Osteocyte (in vitro differentiated cells): Measurements from ENCODE around the gene SPDYE2. TPM values are rescaled to one million over a fixed set of nuclear protein-coding genes. Genes with fewer than 3 reads are reported as not detected.
"Not testable (repeated sequence)": the region's sequence is repeated elsewhere in the genome, so short reads cannot be mapped to it uniquely, and the experiment has no call there.

Experiments
- DNase-seq: peaks from one replicate; pipeline ENCODE4 v3.0.0; 2021; ENCODE audit warnings: mixed read lengths; ENCODE audit not compliant: unreplicated experiment; ENCODE audit errors: extremely low spot score
- H3K27ac Mint-ChIP-seq: one replicate; pipeline ENCODE4 v1.8.0; 2021; ENCODE audit warnings: mild to moderate bottlenecking, mixed read lengths; ENCODE audit not compliant: unreplicated experiment
- H3K27me3 Mint-ChIP-seq: one replicate; pipeline ENCODE4 v1.8.0; 2021; ENCODE audit warnings: mixed read lengths; ENCODE audit not compliant: unreplicated experiment
- H3K36me3 Mint-ChIP-seq: one replicate; pipeline ENCODE4 v1.8.0; 2021; ENCODE audit warnings: mixed read lengths; ENCODE audit not compliant: unreplicated experiment
- H3K4me1 Mint-ChIP-seq: one replicate; pipeline ENCODE4 v1.8.0; 2021; ENCODE audit warnings: mixed read lengths; ENCODE audit not compliant: unreplicated experiment
- H3K4me3 Mint-ChIP-seq: one replicate; pipeline ENCODE4 v1.8.0; 2021; ENCODE audit warnings: mild to moderate bottlenecking, moderate library complexity, mixed read lengths; ENCODE audit not compliant: unreplicated experiment
- H3K9me3 Mint-ChIP-seq: one replicate; pipeline ENCODE4 v1.8.0; 2021; ENCODE audit warnings: mixed read lengths; ENCODE audit not compliant: unreplicated experiment
- total RNA-seq: library from RNA; stranded (reverse); gene quantifications from 2 replicates; pipeline ENCODE4 v1.2.1, GENCODE V29; 2021

The SPDYE2 gene
- total RNA-seq, 1 donor from 2014 or later = not detected

DNA sequence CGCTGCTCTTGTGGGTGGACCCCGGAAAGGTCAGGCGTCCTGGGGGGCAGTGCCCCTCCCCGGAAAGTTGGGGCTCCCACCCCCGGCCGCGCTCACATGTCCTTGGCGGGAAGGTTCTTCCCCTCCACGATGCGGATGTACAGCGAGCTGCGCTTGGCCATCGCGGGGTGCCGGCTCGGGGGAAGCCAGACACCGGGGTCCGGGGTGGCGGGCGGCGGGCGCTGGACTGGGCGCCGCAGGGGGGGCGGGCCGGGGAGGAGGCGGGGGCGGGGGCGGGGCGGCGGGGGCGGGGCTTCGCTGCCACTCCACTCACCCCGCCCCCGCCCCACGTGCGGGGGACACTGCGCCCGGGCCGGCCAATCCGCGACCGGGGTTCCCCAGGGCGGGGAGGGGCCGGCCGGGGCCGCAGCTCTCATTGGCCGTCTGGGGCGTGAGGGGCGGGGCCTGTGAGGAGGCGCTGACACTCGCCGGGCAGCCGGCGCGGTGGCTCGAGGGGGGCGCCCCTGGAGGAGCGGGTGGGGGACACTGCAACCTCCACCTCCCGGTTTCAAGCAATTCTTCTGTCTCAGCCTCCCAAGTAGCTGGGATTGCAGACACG is 33.4 kb upstream of the SPDYE2 start, which contains the start of gene RASA4B:
Gene RASA4B, minus strand, starts transcription at position 228 of the 598 bp plus-strand sequence. Its CDS starts 67 bp downstream, at position 161.
- not testable (repeated sequence) for H3K9me3 Mint-ChIP-seq, DNase-seq, H3K27ac Mint-ChIP-seq, H3K4me1 Mint-ChIP-seq, H3K27me3 Mint-ChIP-seq, H3K36me3 Mint-ChIP-seq, H3K4me3 Mint-ChIP-seq

DNA sequence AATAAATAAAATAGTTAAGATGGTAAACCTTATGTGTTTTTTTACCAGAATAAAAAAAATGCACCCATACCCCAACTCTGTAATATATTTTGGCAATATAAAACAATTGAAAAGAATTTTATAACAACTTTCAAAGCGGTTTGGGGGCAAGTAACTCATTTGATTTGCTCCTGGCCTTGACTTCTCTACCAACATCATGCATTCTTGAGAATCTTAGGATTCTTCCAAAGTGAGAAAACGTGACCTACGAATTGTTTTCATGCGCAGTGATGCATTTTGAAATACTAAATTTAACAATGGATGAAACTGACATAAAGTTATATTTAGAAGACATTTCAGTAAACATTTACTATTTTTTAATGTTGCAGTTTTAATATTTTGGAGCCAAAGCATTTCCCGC is 30.2 kb upstream of the SPDYE2 start:
- not testable (repeated sequence) for H3K27ac Mint-ChIP-seq, H3K4me1 Mint-ChIP-seq, H3K36me3 Mint-ChIP-seq, H3K9me3 Mint-ChIP-seq, DNase-seq, H3K27me3 Mint-ChIP-seq, H3K4me3 Mint-ChIP-seq

DNA sequence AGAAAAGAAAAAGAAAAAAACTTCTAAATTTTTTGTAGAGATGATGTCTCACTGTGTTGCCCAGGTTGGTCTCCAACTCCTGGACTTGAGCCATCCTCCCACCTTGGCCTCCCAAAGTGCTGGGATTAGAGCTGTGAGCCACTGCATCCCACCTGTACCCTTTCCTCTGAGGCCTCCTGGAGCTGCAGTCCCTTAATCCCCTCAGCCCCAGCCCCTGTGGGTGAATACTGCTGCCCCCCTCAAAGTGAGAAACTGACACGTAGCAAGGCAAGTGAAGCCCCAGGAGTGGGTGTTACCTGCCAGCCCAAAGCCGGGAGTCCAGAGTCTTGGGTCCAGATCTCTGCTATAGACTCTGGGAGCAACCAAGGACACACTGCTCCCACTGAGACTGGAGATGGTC is 26.2 kb upstream of the SPDYE2 start:
- H3K4me3 Mint-ChIP-seq, H3K9me3 Mint-ChIP-seq, H3K36me3 Mint-ChIP-seq, H3K27me3 Mint-ChIP-seq, H3K4me1 Mint-ChIP-seq, H3K27ac Mint-ChIP-seq, DNase-seq: not testable (repeated sequence)

DNA sequence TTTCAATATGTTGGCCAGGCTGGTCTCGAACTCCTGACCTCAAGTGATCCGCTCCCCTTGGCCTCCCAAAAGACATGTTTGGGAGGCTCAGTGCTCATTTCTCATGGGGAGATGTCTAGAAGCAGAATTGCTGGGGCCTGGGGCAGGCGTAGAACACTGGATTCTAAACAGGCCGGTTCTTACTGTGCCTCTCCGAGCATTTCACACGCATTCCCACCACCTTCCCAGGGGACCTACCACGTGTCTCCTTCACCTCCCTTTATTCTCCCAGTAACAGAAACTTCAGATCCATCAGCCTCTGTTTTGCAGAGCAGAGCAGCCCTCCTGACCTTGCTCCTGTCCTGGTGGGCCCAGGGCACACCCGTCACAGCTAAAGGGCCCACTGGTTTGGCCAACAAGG is 23.8 kb upstream of the SPDYE2 start:
- not testable (repeated sequence) for H3K27me3 Mint-ChIP-seq, H3K4me3 Mint-ChIP-seq, H3K4me1 Mint-ChIP-seq, H3K9me3 Mint-ChIP-seq, DNase-seq, H3K36me3 Mint-ChIP-seq
- H3K27ac Mint-ChIP-seq = peak overlapping the region; percentile 34

DNA sequence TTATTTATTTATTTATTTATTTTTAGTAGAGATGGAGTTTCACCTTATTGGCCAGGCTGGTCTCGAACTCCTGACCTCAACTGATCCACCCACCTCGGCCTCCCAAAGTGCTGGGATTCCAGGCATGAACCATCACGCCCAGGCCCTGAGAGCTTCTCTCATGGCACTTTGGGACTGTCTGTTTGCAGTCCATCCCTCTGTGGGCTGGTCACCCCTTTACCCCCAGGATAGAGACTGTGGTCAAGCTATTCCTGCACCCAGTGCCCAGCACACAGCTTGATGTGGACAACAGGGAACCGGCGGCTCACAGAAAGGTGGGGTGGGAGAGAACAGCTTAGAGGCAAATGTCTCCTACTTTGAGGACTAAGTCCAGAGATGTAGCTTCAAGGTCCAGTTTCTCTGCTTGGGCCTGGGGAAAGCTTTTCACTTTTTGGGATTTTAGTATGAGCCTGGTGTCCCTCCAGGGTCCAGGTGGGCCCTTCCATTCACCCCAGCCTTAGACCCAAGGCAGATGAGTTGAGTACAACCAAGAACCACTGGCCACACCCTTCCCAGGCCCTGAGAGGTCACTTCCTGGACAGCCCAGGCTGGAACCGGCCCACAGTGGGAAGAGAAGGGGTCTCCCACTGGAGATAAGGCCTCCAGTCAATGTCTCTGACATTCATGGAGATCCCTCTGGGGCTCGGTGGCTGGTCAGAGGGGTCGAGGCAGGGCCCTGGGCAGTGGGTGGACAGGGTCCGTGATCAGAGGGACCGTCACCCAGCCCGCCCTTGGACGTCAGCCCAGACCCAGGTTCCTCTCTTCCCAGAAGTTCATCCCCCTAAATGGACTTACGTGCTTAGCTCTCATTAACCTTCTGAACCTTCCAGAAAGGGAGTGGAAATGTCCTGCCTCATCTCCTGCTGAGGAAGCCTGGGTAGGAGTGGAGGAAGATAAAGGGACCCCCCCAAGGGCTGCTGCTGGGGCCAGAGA is 22.9 kb upstream of the SPDYE2 start:
- not testable (repeated sequence) for DNase-seq, H3K27me3 Mint-ChIP-seq, H3K27ac Mint-ChIP-seq, H3K4me1 Mint-ChIP-seq, H3K9me3 Mint-ChIP-seq, H3K4me3 Mint-ChIP-seq, H3K36me3 Mint-ChIP-seq

DNA sequence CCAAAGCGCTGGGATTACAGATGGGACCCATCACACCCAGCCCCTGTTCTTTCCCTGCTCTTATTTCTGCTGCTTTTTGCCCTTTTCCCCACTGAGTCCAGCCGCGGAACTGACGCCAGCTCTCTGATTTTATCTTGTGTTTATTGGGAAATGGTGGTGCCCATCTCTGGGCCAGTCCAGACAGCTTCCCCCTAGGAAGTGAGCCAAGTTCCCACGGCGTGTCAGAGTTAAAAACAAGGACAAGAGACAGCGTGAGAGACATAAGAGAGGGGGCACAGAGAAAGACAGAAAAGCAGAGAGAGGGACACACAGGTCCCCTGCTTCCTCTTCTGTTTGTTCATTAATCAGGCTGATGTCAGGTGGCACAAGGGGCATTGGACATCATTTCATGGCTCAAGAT is 19.4 kb upstream of the SPDYE2 start:
- not testable (repeated sequence) for DNase-seq, H3K9me3 Mint-ChIP-seq, H3K36me3 Mint-ChIP-seq, H3K27ac Mint-ChIP-seq, H3K4me3 Mint-ChIP-seq, H3K4me1 Mint-ChIP-seq, H3K27me3 Mint-ChIP-seq

DNA sequence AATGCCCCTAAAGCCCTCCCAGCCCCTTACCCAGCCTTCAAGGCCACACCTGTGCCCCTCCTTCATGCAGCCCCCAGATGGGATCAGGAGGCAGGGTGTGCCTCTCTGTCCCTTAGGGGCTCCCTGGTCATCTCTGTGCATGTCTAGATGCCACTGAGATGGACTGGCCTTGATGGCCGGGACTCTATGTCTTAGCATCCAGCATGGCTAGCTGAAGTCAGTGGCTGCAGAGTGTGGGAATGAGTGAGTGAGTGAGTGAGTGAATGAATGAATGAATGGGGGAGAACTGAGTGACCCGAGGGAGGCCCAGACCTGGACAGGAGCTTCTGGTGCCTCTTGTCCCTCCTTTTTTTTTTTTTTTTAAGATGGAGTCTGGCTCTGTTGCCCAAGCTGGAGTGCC is 18.9 kb upstream of the SPDYE2 start:
- not testable (repeated sequence) for H3K27ac Mint-ChIP-seq, H3K4me1 Mint-ChIP-seq, H3K9me3 Mint-ChIP-seq, H3K36me3 Mint-ChIP-seq, H3K27me3 Mint-ChIP-seq, DNase-seq, H3K4me3 Mint-ChIP-seq

DNA sequence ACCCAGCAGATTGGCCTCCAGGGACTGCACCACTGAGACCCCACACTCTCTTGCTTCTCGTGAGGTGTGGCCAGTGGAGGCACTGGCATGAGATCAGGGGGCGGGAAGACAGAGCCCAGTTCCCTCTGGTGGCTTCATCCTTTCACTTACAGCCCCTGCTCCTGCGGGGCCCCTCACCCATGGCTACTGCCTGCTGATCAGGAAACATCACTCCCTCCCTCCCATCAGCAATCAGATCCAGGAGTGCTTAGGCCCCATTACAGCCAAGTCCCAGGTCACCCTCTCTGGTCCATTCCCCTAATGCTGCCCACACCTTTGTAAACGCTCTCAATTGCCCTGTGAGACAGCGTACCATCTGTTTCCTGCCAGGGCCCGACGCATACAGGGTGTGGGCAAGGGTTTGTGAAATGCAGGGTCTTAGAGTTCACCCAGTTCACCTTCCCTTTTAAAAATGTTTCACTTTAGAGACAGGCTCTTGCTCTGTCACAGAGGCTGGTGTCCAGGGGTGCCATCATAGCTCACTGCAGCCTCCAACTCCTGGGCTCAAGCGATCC is 15.9 kb upstream of the SPDYE2 start:
- H3K4me3 Mint-ChIP-seq, H3K27me3 Mint-ChIP-seq, H3K4me1 Mint-ChIP-seq, H3K27ac Mint-ChIP-seq, DNase-seq, H3K36me3 Mint-ChIP-seq, H3K9me3 Mint-ChIP-seq: not testable (repeated sequence)

DNA sequence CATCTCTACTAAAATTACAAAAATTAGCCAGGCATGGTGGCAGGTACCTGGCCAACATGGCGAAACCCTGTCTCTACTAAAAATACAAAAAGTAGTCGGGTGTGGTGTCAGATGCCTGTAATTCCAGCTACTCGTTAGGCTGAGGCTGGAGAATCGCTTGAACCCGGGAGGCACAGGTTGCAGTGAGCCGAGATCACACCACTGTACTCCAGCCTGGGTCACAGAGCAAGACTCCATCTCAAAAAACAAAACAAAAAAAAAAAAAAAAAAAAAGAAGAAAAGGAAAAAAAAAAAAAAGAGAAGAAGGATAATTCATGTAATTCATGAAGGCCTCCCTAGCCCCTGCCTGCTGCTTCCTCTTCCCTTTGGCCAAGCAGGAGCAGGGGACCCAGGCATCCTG is 10.4 kb upstream of the SPDYE2 start:
- H3K4me3 Mint-ChIP-seq, H3K9me3 Mint-ChIP-seq, H3K36me3 Mint-ChIP-seq, H3K27ac Mint-ChIP-seq, H3K27me3 Mint-ChIP-seq, H3K4me1 Mint-ChIP-seq, DNase-seq: not testable (repeated sequence)

DNA sequence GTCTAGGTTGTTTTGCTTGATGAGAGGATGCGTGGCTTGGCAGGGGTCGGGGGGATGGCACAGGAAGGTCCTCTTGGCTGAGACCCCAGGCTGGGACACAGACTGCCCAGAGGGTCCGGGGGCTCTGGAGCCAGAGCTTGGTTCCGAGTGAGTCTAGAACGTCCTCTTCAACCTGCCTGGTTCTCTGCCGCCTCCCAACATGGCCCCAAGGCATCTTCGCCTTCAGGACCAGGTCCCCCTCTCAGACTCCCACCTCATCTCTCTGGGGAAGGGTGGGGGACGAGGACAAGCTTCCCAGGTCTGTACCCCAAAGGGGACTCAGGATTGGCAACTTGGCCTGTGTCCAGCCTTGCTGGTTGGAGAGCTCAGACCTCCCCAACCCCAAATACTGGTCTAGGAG is 8.9 kb upstream of the SPDYE2 start:
- not testable (repeated sequence) for H3K36me3 Mint-ChIP-seq, H3K27me3 Mint-ChIP-seq, H3K9me3 Mint-ChIP-seq, H3K4me1 Mint-ChIP-seq, DNase-seq, H3K4me3 Mint-ChIP-seq, H3K27ac Mint-ChIP-seq

DNA sequence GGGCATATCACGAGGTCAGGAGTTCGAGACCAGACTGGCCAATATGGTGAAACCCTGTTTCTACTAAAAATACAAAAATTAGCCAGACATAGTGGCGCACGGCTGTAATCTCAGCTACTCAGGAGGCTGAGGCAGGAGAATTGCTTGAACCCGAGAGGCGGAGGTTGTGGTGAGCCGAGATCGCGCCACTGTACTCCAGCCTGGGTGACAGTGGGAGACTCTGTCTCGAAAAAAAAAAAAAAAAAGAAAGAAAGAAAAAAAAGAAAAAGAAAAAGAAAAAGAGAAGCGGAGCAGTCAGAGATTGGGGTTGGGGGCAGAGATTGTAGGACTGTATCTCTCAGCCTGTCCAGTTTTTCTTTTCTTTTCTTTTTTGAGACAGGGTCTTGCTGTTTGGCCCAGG is 8.3 kb upstream of the SPDYE2 start:
- DNase-seq, H3K9me3 Mint-ChIP-seq, H3K4me1 Mint-ChIP-seq, H3K36me3 Mint-ChIP-seq, H3K4me3 Mint-ChIP-seq, H3K27me3 Mint-ChIP-seq, H3K27ac Mint-ChIP-seq: not testable (repeated sequence)

DNA sequence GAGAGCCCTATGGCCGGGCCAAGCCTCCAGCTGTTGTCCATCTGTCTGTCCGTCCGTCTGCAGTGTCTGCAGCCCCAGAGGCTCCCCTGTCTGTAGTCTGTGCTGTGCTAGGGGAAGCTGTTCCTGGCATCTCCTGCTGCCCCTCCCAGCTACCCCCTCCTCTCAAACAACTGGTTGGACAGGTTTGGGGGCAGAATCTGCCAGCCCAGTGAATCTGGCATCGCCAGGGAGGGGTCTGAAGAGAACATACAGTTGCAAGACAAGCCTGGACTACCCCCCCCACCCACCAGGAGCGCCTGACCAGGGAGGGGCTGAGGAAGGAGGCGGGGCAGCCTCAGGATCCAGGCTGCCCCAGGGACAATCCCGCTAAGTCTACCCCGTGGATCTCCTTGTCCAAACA is 7.4 kb upstream of the SPDYE2 start, which contains the start of gene UPK3BL2:
Gene UPK3BL2, minus strand, starts transcription at position 101 of the 400 bp plus-strand sequence. Its CDS starts 60 bp downstream, at position 41.
- not testable (repeated sequence) for H3K27me3 Mint-ChIP-seq, H3K9me3 Mint-ChIP-seq, H3K36me3 Mint-ChIP-seq, DNase-seq, H3K4me3 Mint-ChIP-seq, H3K27ac Mint-ChIP-seq, H3K4me1 Mint-ChIP-seq
